ENCODE data around the gene APOA1. TPM values are rescaled to one million over a fixed set of nuclear protein-coding genes. Genes with fewer than 3 reads are reported as not detected.

The APOA1 gene
- total RNA-seq, 1 donor from 2014 or later: not detected

GRCh38 chr11:116869610-116870009 lies 32.2 kb upstream of the APOA1 start:
- FAIRE-seq (peak; percentile 84), DNase-seq (ENCODE audit: low read depth) (no peak)
- H3K27me3 ChIP-seq (ENCODE audit: control insufficient read depth, insufficient read depth, low read length): no peaks in the 10 kb centered on the region
- TF ChIP-seq, protein P1, sequence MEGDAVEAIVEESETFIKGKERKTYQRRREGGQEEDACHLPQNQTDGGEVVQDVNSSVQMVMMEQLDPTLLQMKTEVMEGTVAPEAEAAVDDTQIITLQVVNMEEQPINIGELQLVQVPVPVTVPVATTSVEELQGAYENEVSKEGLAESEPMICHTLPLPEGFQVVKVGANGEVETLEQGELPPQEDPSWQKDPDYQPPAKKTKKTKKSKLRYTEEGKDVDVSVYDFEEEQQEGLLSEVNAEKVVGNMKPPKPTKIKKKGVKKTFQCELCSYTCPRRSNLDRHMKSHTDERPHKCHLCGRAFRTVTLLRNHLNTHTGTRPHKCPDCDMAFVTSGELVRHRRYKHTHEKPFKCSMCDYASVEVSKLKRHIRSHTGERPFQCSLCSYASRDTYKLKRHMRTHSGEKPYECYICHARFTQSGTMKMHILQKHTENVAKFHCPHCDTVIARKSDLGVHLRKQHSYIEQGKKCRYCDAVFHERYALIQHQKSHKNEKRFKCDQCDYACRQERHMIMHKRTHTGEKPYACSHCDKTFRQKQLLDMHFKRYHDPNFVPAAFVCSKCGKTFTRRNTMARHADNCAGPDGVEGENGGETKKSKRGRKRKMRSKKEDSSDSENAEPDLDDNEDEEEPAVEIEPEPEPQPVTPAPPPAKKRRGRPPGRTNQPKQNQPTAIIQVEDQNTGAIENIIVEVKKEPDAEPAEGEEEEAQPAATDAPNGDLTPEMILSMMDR (IDR thresholded peaks at IDR 0.05; ENCODE audit: insufficient read depth, low read length, severe bottlenecking): no peak
- H3K36me3 ChIP-seq (ENCODE audit: control insufficient read depth, insufficient read depth, low read length): peaks cover 4% of the 10 kb centered on the region
- H3K4me3 ChIP-seq (ENCODE audit: low read depth, low read length): no peak overlapping the region

GRCh38 chr11:116868066-116868465 lies 30.6 kb upstream of the APOA1 start:
- Histone ChIP-seq H3K27me3 (ENCODE audit: control insufficient read depth, insufficient read depth, low read length) (no peaks in the 10 kb centered on the region), H3K36me3 (ENCODE audit: control insufficient read depth, insufficient read depth, low read length) (peaks cover 4% of the 10 kb centered on the region), H3K4me3 (ENCODE audit: low read depth, low read length) (no peak overlapping the region)
- no peak for FAIRE-seq
- no peak for DNase-seq (ENCODE audit: low read depth)
- TF ChIP-seq, protein P1 (IDR thresholded peaks at IDR 0.05; ENCODE audit: insufficient read depth, low read length, severe bottlenecking): no peak

DNA sequence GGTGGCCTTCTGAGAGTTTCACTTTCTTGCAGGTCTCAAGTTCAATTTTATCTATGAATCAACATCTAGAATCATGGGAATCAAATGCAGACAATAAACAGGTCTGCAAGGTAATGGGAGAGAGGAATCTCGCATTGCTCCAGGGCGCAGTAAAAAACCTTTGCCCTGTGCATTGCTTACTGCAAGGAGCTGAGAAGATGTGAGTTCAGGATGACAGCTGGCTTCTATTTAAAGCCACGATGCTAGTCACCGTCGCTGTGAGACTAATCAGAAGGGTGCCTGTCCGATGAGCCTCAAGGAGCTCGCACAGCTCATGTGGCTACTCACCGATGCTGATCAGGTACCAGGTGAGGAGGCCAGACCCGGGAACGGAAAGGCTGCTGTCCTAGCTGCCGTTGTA lies 30.2 kb upstream of the APOA1 start:
- DNase-seq (ENCODE audit: low read depth) (no peak), FAIRE-seq (no peak)
- no peaks in the 10 kb centered on the region for H3K27me3 ChIP-seq (ENCODE audit: control insufficient read depth, insufficient read depth, low read length)
- H3K36me3 ChIP-seq (ENCODE audit: control insufficient read depth, insufficient read depth, low read length): peaks cover 4% of the 10 kb centered on the region
- H3K4me3 ChIP-seq (ENCODE audit: low read depth, low read length): no peak overlapping the region
- TF ChIP-seq, protein P1 (IDR thresholded peaks at IDR 0.05; ENCODE audit: insufficient read depth, low read length, severe bottlenecking): no peak

GRCh38 chr11:116866804-116867455 lies 29.5 kb upstream of the APOA1 start:
- no peak for FAIRE-seq
- Histone ChIP-seq H3K4me3 (ENCODE audit: low read depth, low read length) (no peak overlapping the region), H3K27me3 (ENCODE audit: control insufficient read depth, insufficient read depth, low read length) (no peaks in the 10 kb centered on the region), H3K36me3 (ENCODE audit: control insufficient read depth, insufficient read depth, low read length) (peaks cover 4% of the 10 kb centered on the region)
- no peak for DNase-seq (ENCODE audit: low read depth)
- TF ChIP-seq, protein P1 (IDR thresholded peaks at IDR 0.05; ENCODE audit: insufficient read depth, low read length, severe bottlenecking): no peak

DNA sequence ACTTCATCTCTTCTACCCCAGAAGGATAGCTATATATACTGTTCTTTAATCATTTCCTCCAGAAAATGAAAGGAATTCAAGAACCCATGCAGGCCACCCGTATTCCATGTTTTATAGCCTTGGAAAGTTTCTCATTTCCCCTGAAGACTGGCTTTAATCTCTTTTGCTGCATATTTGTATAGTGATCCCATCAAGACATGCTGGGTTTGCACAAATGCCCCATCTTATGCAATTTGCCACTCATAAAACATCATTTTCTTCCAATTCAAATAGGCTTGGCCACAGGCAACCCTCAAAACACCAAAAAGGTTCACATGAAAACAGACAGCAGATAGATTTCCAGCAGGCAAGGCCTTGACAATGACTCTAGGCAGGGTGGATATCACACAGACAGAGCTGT lies 28.3 kb upstream of the APOA1 start:
- no peak for DNase-seq (ENCODE audit: low read depth)
- Histone ChIP-seq H3K27me3 (ENCODE audit: control insufficient read depth, insufficient read depth, low read length) (no peaks in the 10 kb centered on the region), H3K36me3 (ENCODE audit: control insufficient read depth, insufficient read depth, low read length) (peaks cover 4% of the 10 kb centered on the region), H3K4me3 (ENCODE audit: low read depth, low read length) (no peak overlapping the region)
- FAIRE-seq: no peak
- TF ChIP-seq, protein P1 (IDR thresholded peaks at IDR 0.05; ENCODE audit: insufficient read depth, low read length, severe bottlenecking): no peak

GRCh38 chr11:116864531-116864930 lies 27.1 kb upstream of the APOA1 start:
- FAIRE-seq: no peak
- Histone ChIP-seq H3K27me3 (ENCODE audit: control insufficient read depth, insufficient read depth, low read length) (no peaks in the 10 kb centered on the region), H3K36me3 (ENCODE audit: control insufficient read depth, insufficient read depth, low read length) (peaks cover 1% of the 10 kb centered on the region), H3K4me3 (ENCODE audit: low read depth, low read length) (no peak overlapping the region)
- no peak for DNase-seq (ENCODE audit: low read depth)
- TF ChIP-seq, protein P1 (IDR thresholded peaks at IDR 0.05; ENCODE audit: insufficient read depth, low read length, severe bottlenecking): no peak

All from bronchial epithelial cell (primary cell).